ENCODE results near the gene GRB2.
"Not testable (repeated sequence)": the region's sequence is repeated elsewhere in the genome, so short reads cannot be mapped to it uniquely, and the experiment has no call there.

Gene GRB2

GRCh38 chr17:75384751-75385150 lies 20.7 kb downstream of the GRB2 start:
- DNase-seq = no peak

- no peak for DNase-seq
Measured at GRCh38 chr17:75383842-75384195, 21.7 kb downstream of the GRB2 start.

GRCh38 chr17:75380750-75381149 lies 24.7 kb downstream of the GRB2 start:
- no peak for DNase-seq

- DNase-seq = no peak
Measured at GRCh38 chr17:75380315-75380714, 25.2 kb downstream of the GRB2 start.

- not testable (repeated sequence) for DNase-seq
Measured at GRCh38 chr17:75379426-75379825, 26.1 kb downstream of the GRB2 start.

- no peak for DNase-seq
Measured at GRCh38 chr17:75373280-75373679, 32.2 kb downstream of the GRB2 start.

- no peak for DNase-seq
Measured at GRCh38 chr17:75371981-75372380, 33.5 kb downstream of the GRB2 start.

GRCh38 chr17:75371339-75371738 lies 34.1 kb downstream of the GRB2 start:
- DNase-seq = no peak

GRCh38 chr17:75370286-75370915 lies 35.1 kb downstream of the GRB2 start:
- peak; percentile 67 for DNase-seq

- DNase-seq = not testable (repeated sequence)
Measured at GRCh38 chr17:75367838-75368789, 37.4 kb downstream of the GRB2 start.

GRCh38 chr17:75367312-75367711 lies 38.2 kb downstream of the GRB2 start:
- DNase-seq = no peak

- DNase-seq = no peak
Measured at GRCh38 chr17:75366432-75366831, 39.0 kb downstream of the GRB2 start.

GRCh38 chr17:75365931-75366275 lies 39.6 kb downstream of the GRB2 start:
- no peak for DNase-seq

- DNase-seq = no peak
Measured at GRCh38 chr17:75365009-75365930, 40.2 kb downstream of the GRB2 start.

- DNase-seq = no peak
Measured at GRCh38 chr17:75364078-75364477, 41.4 kb downstream of the GRB2 start.

- DNase-seq = no peak
Measured at GRCh38 chr17:75361996-75362395, 43.5 kb downstream of the GRB2 start.

GRCh38 chr17:75361344-75361743 lies 44.1 kb downstream of the GRB2 start:
- no peak for DNase-seq

- DNase-seq = no peak
Measured at GRCh38 chr17:75356260-75356937, 49.1 kb downstream of the GRB2 start.

- DNase-seq = no peak
Measured at GRCh38 chr17:75353176-75353575, 52.3 kb downstream of the GRB2 start.

- no peak for DNase-seq
Measured at GRCh38 chr17:75352079-75352569, 53.4 kb downstream of the GRB2 start.

- no peak for DNase-seq
Measured at GRCh38 chr17:75350706-75351105, 54.8 kb downstream of the GRB2 start.

- DNase-seq = no peak
Measured at GRCh38 chr17:75350029-75350428, 55.4 kb downstream of the GRB2 start.

GRCh38 chr17:75349589-75349988 lies 55.9 kb downstream of the GRB2 start:
- DNase-seq = no peak

Measured in NCI-H446 treated with DMSO at 0.1 percent for 48 hours (cell line).